NCI-H524 treated with DMSO at 0.1 percent for 48 hours (cell line): ENCODE results near the gene ARMC9.
"Not testable (repeated sequence)": the region's sequence is repeated elsewhere in the genome, so short reads cannot be mapped to it uniquely, and the experiment has no call there.

Experiments
- DNase-seq: peaks from one replicate; lab custom pipeline; 2025; lab: John Stamatoyannopoulos, UW

ARMC9 gene

DNA sequence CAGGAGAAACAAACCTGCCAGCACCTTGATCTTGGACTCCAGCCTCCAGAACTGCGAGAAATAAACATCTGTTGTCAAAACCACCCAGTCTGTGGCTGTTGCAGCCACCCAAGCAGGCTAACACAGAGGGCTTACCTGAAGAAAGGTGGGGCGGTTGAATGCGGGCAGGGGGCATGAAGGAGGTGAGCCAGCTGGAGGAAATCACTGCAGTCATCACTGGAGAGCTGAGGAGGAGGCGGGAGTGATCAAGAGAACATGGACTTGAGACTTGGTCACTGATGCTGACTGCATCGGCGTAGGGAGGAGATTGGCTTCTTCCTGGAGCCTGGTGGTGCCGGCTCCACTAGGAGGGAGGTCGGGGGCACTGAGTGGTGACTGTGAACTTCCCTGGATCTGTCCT, 14.6 kb upstream of the ARMC9 start:
- no peak for DNase-seq

DNA sequence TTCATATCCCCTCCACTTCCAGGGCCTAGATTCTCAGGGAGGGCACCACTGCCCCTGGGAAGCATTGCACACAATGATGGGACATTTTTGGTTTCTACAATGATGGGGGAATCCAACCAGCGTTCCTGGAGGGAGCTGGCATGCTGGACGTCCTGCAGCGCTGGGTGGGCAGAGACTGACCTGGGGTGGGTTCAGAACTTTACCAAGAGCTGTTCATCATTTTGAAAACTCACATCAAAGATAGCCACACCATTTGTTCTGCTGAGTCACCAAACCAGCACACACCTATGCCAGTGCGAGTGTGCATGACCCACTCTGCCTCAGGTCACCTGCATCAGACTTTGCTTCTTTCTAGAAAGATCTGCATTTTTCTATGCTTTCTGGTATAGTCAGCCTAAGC, 14.1 kb upstream of the ARMC9 start:
- no peak for DNase-seq

DNA sequence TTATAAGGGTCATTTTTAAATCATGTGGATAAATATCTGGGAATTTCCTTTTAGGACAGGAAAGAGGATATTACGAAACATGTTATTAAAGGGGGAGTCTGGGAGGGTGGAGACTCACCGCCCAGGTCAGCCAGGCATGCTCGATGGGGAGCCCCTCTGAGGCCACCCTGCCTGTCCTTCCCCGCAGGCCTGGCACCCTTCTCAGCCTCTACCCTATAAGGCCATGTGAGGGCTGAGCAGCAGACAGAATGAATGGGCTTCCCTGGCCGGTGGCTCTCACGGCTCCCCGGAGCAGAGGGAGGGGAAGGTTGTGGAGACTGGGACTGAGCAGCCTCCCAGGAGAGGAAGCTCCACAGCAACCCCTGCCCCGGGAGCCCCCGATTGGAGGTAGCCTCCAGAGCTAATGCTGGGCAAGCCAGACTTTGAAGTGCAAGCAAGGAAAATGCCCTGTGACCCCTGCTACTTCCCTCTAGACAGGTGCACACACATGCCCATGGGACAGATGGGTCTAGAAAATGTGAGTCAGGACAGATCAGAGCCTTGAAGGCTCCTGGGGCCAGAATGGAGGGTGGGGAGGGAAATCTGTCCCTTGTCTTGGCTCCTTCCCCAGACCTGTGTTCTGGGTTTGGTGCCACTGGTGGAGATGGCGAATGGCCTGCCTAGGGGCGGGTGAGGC, 13.2 kb upstream of the ARMC9 start:
- DNase-seq = no peak

DNA sequence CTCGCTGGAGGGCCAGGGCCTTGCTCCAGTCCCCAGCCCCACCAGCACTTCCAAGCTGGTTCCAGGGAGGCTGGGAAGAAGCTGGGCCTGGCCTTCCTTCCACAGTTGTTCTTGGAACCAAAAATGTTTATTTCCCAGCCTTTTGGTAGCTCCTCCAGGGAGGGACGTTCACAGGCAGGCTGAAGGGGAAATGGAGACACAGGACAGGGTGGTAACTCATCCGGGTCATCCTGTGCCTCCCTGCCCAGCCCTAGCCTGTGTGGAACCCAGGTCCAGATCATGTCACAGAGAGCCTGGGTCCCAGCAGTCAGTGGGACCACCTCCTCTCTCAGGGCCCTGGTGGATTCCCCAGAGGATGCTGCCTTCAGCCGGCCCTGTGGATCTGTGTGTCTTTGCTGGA, 12.5 kb upstream of the ARMC9 start:
- DNase-seq = no peak

DNA sequence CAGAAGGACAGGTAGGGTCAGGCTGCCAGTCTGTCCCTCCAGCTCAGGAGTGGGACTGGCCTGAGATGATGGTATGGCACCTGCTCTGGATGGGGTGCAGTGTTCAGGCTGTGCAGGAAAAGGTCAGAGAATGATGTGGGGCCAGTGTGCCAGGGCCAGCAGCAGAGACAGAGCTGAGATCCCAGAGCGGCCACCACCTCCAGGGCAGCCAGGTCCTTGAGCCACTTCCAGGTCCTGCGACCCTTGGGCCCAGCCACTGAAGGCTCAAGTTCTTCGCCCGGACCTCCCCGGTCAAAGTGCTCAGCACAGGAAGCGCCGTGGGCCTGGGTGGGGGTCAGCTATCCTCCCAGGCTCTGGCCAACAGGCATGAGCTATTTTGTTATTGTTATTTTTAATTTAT, 12.1 kb upstream of the ARMC9 start:
- DNase-seq = no peak

DNA sequence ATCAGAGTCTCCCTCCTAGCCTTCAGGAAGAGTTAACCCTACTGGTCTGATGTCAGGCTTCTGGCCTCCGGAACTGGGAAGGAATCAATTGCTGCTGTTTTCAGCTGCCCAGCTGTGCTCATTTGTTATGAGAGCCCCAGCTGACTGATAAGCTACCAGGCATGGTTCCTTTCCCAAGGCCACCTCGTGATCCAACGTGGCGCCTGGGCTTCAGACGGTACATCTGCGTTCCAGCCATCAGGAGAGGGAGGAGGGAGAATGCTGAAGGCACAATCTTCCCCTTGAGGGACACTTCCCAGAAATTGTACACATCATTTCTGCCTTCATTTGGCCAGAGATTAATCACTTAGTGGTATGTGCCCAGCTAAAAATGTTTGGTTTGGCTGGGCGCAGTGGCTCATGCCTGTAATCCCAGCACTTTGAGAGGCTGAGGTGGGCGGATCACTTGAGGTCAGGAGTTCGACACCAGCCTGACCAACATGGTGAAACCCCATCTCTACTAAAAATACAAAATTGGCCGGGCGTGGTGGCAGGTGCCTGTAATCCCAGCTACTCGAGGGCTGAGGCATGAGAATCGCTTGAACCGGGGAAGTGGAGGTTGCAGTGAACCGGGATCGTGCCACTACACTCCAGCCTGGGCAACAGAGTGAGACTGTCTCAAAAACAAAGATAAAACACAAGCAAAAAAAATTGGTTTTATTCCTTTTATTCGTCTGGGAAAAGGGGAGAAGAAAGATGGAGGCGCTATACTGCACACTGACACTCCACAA, 10.5 kb upstream of the ARMC9 start:
- DNase-seq = no peak

DNA sequence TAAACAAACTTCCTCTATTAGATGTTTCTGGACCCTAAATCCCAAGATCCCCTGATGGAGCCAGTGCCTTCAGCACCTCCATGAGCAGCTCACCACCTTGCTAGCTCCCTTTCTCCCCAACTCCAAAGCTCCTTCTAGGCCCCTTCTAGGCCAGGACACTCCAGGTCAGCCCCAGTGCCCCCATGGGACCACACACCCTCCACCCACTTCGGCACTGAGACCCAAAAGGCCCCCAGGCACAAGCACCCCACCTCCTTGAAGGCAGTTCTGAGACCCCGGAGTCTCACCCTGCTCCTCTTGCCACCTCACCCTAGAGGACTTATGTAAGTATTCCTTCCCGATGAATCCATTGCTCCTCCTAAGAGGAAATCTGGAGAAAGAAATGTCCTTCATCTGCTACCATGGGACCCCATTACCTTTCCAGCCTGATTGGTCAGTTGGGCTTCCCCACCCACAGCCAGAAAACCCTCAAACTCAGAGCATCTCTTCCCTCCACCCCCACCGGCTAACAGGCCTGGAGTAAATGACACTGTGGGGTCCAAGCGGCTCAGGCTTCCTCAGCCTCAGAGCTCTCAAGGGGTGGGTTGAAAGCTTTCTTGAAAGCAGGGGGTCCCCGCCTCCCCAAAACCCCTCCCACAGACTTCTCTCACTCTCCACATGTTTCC, 9.8 kb upstream of the ARMC9 start:
- DNase-seq = no peak

DNA sequence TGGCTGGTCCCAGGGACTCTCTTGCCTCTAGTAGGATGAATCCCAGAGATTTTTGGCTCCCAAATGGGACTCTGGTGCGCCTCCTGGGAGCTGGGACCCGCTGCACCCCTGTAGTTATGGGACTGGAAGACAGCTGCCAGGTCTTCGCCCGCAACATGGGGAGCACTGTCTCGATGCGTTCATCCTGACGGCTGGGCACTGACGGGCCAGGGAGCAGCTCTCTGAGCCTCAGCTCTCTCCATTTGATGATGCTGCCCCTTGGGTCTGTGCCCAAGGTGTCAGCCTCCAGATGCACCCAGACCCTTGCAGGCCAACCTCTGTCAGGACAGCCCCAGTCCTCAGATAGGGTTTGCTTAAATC, 9.3 kb upstream of the ARMC9 start:
- no peak for DNase-seq

DNA sequence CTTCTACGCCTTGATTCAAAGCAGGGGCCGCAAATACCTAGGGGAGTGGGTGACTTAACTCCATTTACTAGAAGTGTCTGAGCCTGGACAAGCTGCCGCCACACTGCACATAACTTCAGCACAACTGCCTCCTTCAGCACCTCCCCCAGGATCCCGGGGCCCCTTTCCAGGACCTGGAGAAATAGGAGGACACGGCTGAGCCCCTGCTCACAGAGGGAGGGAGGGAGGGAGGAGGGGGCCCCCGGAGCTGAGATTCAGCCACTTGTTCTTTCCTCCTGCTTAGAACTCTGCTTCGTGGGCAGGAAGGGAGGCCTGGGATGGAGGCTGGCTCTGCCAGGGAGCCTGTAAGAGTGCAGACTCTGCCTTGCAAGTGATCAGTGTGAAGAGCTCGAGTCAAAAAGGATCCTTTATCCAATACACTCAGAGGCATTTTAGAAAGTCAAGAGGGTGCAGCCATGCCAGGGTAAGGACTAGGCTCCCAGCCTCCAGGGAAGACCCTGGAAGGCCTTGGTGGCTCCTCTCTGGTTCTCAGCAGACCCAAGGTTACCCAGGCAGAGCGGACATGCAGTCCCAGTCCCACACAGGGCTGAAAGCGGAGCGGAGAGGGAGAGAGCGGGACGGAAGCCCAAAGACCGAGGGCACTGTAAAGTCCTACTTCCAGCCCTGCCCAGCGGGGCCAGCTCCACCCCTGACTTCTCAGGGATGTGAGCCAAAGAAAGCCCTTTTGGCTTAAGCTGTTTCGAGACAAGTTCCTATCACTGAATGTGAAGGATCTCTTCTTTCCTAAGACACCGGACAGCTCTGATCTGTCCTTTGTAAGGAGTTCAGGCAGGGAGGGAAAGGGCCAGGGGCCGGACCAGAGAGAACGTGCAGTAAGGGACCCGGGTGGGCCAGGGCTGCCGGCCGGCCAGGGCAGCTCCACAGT, 8.6 kb upstream of the ARMC9 start:
- no peak for DNase-seq

DNA sequence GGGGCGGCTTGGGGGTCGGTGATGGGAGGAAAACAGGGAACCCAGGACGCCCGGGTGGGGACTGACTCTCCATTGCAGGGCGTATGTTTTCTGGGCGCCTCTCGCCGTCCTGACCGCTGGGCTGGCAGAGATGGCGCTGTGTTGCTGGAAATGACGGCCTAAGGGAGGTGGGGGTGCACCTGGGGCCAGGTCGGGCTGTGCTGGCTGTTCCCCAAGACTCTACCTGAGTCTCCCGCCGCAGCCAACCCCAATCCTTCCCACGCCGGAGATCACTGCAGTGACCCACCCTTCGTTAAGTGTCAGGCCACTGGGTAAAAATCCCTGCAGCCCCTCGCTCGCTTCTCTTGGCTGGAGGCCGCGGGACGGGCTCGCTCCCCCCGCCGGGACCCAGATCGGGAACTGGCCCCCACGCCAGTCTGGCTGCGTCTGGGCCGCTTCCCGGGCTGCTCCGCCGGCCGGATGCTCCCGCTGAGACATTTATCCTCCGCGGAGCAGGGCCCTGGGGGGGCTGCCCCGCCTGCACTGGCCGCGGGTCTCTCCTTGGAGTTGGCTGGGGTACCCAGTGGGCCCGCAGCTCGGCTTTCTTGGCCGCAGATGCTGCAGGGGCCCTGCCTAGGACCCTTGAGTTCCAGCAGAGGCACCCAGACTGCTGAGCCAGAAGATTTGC, 7.8 kb upstream of the ARMC9 start:
- DNase-seq = no peak

DNA sequence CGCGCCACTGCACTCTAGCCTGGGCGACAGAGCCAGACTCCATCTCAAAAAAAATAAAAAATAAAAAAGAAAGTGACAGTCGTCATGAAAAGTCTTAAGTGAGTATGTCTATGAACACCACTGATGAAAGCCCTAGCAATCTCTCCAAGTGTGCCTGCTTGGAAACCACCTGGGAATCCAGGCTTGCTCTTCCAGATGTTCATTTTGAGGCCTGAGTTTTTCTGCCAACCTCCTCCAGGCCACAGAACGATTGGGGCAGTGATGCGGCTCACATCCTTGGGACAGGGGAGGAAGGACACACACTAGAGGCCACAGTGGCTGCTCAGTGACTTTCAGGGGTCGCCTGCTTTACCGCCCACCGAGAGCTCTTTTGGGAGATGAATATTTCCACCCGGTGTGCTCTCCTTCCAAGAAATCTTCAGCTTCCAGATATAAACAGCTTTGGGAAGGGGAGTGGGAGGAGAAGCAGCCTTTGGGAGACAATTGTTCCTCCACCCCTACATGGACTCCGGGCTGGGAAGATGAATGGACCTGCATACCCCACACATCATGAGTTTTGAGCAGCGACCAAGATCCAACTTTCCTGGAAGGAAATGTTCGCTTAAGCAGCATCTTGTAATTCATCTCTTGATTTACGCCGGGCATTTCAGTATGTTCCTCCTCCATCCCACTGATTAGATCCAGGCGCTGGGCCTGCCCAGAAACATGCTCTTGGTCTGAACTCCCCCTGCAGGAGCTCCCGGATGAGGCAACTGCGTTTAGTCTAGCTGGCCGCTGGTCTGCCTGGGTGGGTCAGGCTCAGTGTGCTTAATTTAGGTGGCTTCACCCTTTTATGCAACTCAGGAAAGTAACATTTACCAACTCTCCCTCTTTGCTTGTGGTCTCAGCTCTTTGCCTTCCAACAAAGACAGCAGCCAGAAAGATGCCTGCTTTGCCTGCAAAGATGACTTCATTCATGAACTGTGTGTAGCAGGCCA, 6.2 kb upstream of the ARMC9 start:
- no peak for DNase-seq

DNA sequence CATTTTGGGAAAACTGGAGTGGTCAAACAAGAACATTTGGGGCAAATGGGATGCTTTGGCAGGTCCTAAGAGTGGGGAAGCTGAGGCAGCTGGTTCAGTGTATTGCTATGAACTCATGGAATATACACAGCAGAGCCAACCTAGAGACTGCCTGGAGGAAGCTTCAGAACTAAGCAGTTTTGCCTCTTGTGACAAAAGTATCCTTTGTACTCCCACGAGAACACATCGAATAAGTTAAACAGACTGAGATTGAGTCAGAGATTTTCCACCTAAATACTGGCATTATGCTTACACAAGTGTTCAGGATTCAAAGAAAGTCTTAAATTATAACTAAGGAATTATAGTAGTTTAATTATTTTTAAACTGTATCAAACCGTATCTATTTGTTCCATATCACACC, 5.2 kb upstream of the ARMC9 start:
- no peak for DNase-seq

DNA sequence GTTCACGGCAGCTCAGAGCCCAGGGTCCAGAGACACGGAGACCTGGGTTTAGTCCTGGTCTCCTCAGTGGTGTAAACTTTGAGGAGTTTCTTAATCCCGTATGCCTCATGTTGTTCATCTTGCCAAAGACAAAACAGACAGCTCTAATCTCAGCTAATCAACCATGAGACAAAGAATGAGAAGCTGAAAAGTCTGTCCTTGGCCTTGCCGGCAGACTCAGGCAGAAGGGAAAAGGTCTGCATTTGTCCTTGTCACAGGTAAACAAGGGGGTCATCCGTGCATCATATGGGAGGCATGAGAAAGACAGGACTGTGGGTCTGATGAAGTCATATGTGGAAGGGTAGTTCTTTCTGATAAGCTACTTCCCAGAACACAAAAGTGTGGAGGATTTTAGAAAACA, 1.8 kb upstream of the ARMC9 start:
- DNase-seq = no peak

DNA sequence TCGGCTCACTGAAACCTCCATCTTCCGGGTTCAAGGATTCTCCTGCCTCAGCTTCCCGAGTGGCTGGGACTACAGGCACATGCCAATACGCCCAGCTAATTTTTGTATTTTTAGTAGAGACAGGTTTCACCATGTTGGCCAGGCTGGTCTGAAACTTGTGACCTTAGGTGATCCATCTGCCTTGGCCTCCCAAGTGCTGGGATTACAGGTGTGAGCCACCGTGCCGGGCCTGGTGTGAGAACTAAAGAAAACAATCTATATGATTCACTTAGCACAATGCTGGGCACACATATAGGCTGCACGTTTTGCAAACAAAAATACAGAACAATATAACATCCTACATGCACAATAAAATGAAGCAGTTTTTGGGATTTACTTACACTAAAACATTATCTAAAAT, 1.2 kb upstream of the ARMC9 start:
- DNase-seq = not testable (repeated sequence)

DNA sequence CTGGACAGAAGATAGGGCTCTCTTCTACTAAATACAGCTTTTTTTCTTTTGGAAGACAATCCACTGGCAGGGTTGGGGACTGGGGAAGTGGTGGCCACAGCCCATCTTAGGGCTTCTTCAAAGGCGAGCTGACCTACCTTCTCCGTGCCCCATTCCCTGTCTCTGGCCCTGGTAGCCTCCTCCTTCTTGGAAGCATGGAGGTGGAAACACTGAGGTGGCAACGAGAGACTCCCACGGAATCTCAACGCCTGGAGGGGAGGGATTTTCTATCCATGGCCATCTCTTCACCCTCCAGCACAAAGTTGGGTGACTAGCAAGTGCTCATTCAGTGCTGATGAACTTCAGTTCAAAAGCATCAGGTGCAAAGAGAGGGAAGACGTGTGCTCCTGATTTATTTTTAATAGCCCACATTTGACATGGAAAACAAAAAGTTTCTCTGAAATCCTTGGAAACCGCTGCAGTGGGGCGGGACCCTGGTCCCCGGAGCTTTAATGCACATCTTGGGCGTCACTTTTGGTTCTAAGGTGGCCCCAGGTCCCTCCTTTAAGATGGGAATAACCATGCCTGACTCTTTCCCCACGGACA, 633 bp upstream of the ARMC9 start:
- no peak for DNase-seq

DNA sequence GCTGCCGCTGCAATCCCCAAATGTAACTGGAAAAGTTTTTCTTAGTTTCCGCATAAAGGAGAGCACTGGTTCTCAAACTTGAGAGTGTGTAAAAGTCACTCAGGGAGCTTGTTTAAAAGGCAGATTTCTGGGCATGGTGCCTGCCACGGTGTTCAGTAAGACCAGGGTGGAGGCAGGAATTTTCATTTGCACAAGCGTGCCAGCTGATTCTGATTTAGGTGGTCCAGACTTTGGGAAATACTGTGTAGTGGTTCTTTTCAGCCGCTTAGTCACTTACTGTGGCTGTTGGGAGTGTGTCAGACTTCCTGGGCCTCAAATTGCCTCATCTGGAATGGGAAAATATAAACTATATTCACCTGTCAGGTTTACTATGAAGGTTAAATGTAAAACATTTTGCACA, 788 bp downstream of the ARMC9 start:
- DNase-seq = no peak

DNA sequence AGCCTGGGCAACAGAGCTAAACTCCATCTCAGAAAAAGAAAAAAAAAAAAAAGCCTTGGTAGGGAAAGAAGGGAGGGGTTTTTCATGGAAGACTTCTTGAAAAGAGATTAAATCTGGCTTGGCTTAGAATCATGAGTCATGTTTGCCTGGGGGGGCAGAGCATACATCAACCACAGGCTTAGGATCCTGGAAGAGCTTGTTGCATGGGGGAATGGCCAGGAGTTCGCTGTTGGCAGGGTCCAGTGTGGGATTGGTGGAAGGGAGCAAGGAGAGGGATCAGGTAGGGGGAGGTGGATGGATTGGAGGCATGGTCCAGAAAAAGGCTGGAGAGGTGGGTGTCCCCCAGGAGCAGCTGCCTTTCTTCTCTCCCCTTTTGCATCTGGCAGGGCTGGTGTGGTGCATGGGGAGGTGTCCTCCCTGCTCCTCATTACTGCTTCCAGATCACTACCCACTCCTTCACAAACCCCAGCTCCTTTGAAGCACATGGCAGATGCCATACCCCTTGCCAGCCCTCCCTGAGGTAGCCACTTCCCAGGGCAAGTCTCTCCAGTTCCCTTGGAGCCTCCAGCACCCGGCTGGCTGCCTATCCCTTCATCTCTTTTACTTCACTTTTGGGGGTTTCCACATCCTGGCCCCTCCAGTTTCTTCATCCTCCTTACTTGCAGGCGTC, 2.5 kb downstream of the ARMC9 start:
- no peak for DNase-seq

DNA sequence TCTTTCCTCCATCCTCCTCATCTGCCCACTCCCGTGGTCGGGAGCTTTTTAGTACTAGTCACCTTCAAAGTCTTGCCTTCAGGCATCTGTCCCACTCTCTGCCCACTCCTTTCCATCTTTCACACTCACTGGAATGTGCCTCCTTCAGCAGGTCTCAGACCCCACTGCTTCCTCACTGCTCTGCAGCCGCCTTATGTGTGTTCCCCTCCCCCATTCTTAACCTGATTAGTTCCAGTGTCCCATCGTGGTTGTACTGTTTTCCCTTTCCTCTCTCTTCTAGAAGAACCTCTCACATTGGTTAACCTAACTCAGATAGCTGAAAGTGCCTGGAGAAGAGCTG, 3.0 kb downstream of the ARMC9 start:
- no peak for DNase-seq

DNA sequence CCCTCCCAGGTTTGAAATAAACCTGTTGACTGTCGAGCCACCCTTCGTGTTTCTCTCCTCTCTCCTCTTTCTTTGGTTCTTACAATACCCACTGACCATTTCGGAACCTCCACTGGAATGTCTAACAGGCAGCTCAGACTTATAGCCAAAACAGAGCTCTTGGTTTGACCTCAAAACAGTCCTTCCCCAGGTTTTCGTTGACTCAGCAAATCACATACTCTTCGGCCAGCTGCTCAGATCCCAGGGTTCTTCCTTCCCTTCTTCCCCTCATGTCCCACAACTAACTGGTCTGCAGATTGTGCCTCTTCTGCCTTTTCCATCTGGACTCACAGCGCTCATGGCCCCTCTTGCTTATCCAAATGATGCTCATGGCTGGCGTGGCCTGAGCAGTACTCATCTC, 4.7 kb downstream of the ARMC9 start:
- DNase-seq = no peak

DNA sequence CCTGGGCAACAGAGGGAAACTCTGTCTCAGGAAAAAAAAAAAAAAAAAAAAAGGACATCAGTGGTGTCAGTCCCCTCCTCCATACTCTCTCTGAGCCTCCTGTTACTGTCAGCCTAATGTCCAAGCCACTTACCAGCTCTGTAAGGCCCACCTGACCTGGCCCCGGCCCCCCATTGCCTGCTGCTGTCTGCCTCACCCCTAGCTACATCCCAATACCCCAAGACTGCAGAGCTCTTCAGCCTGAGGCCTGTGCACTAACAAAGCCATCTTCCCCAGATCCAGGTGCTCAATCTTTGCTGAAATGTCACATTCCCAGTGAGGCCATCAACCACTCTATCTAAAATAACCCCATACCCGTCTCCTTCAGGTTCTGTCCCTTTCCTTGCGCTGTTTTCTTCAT, 5.7 kb downstream of the ARMC9 start:
- DNase-seq = no peak
